HG03045 (cell line): Measurements from ENCODE around the gene LMAN2L.

Experiments used
- ATAC-seq: cut with Tn5 transposase; IDR thresholded peaks from one replicate; pipeline ENCODE4 v1.9.1; 2021; ENCODE audit warnings: mild to moderate bottlenecking, moderate library complexity; ENCODE audit not compliant: unreplicated experiment

The LMAN2L gene

GRCh38 chr2:96760036-96760985 is 20.4 kb upstream of the LMAN2L start, which contains the start of gene CNNM4:
Gene CNNM4, plus strand, starts transcription at chr2:96760902. Its CDS starts 98 bp downstream, at chr2:96761000.
- peak; percentile 82 for ATAC-seq

GRCh38 chr2:96759548-96759947 is 19.7 kb upstream of the LMAN2L start:
- no peak for ATAC-seq

GRCh38 chr2:96758987-96759386 is 19.1 kb upstream of the LMAN2L start:
- ATAC-seq, result no peak

- ATAC-seq, result no peak
Observed at GRCh38 chr2:96757477-96757860, 17.6 kb upstream of the LMAN2L start.

- no peak for ATAC-seq
Observed at GRCh38 chr2:96756788-96757476, 17.1 kb upstream of the LMAN2L start.

- ATAC-seq, result no peak
Observed at GRCh38 chr2:96754317-96754716, 14.5 kb upstream of the LMAN2L start.

- ATAC-seq, result no peak
Observed at GRCh38 chr2:96753661-96754282, 13.9 kb upstream of the LMAN2L start.

- ATAC-seq, result no peak
Observed at GRCh38 chr2:96751800-96752199, 11.9 kb upstream of the LMAN2L start.

- ATAC-seq, result no peak
Observed at GRCh38 chr2:96747061-96747617, 7.3 kb upstream of the LMAN2L start.

GRCh38 chr2:96739076-96739632 is 710 bp downstream of the LMAN2L start:
- ATAC-seq, result no peak

- ATAC-seq, result no peak
Observed at GRCh38 chr2:96737831-96738230, 2.0 kb downstream of the LMAN2L start.

- ATAC-seq, result no peak
Observed at GRCh38 chr2:96737251-96737650, 2.6 kb downstream of the LMAN2L start.

- no peak for ATAC-seq
Observed at GRCh38 chr2:96734880-96735583, 4.8 kb downstream of the LMAN2L start.

GRCh38 chr2:96733931-96734330 is 5.9 kb downstream of the LMAN2L start:
- ATAC-seq, result no peak

- ATAC-seq, result no peak
Observed at GRCh38 chr2:96730212-96730611, 9.7 kb downstream of the LMAN2L start.

GRCh38 chr2:96729748-96730147 is 10.1 kb downstream of the LMAN2L start:
- ATAC-seq, result no peak

GRCh38 chr2:96727431-96727830 is 12.4 kb downstream of the LMAN2L start:
- no peak for ATAC-seq

GRCh38 chr2:96726131-96726530 is 13.7 kb downstream of the LMAN2L start:
- ATAC-seq, result no peak

- ATAC-seq, result no peak
Observed at GRCh38 chr2:96716388-96716787, 23.5 kb downstream of the LMAN2L start.

GRCh38 chr2:96715658-96716057 is 24.2 kb downstream of the LMAN2L start:
- no peak for ATAC-seq
